ENCODE measurements around the gene GPHN. TPM values are rescaled to one million over a fixed set of nuclear protein-coding genes. Genes with fewer than 3 reads are reported as not detected.
A peak's percentile ranks its signal among the peaks of the same experiment; 100 is the strongest.
"Not testable (repeated sequence)": the region's sequence is repeated elsewhere in the genome, so short reads cannot be mapped to it uniquely, and the experiment has no call there.

The GPHN gene
- total RNA-seq, 1 donor from 2014 or later = 10.8 TPM

DNA sequence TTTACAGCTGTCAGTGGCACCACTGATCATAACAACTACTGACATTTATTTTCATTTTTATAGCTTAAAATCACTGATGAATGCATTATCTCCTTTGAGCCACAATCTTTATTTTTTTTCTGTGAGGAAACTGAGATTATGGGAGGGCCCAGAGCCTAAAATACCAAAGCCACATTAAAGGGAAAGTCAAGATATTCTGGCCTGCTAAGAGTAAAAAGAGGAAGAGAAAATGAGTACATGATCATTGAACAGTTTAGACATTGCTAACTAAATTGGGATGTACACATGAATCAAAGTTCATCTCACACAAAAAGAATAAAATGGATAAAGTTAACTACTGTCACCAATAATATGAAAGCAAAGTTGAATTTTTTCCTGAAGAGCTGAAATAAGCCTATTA, 510.8 kb downstream of the GPHN start:
- DNase-seq (ENCODE audit: low read depth in 2 of 2) = no peak

DNA sequence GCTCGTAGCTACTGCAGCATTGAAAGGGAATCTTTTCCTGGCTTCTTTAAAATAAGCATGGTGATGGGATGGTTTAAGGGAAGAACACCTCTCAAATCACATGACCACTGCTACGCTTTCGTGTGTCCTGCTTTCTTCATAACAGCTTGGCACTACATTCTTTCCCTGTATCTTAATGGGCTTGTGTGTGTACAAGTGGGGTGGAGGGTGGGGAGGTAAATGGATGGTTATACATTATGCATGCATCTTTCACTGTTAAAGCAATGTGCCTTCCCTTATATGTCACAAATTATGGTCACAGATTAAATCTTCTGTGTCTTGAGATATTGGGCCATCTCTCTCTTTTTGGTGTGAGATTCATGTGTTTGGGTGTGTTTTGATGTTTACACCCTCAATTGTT, 511.8 kb downstream of the GPHN start:
- DNase-seq (ENCODE audit: low read depth in 2 of 2) = no peak

DNA sequence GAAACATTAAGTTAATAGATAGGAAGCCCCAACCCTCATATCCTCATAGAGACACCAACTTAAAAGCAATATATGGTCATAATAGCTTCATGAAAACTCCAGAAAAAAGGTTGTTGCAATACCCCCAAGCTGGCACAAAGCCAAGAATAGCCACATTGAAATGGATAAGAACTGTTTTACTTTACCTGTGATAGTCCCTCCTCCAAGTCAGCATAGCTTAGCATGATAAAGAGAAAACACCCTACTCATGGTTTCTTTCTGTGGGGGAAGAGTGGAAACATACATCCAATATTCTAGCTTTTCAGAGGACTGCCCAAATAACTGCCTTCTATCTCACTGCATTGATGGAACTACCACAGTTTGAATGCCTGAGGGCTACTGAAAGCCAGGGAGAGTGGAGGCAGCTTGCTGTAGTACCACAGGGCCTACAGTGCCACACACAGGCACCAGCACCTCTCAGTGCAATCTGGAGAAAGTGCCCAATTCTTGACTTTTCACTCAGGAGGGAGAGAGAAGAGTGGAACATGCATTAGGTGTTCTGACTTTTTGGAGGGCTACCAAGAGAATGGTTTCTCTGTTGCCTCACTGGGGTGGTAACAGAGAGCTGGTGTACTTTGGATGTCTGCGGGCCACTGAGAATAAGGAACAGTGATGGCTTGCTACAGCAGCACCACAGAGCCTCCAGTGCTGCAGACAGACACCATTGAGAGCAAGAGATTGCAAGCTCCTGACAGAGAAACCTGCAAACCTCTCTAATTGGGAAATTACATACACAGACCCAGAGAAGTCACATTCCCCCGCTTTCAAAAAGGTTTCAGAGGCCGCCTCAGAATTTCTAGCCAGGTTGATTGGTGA, 524.2 kb downstream of the GPHN start:
- no peak for DNase-seq (ENCODE audit: low read depth in 2 of 2)

DNA sequence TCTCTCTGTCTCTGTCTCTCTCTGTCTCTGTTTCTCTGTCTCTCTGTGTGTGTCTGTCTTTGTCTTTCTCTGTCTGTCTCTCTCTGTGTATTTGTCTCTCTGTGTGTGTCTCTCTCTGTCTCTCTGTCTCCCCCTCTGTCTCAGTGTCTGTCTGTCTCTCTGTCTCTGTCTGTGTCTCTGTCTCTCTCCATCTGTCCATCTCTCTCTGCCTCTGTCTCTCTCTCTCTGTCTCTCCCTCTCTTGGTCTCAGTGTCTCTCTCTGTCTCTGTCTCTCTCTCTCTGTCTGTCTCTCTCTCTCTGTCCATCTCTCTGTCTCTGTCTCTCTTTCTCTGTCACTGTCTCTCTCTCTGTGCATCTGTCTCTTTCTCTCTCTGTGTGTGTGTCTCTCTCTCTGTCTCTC, 537.5 kb downstream of the GPHN start:
- no peak for DNase-seq (ENCODE audit: low read depth in 2 of 2)

DNA sequence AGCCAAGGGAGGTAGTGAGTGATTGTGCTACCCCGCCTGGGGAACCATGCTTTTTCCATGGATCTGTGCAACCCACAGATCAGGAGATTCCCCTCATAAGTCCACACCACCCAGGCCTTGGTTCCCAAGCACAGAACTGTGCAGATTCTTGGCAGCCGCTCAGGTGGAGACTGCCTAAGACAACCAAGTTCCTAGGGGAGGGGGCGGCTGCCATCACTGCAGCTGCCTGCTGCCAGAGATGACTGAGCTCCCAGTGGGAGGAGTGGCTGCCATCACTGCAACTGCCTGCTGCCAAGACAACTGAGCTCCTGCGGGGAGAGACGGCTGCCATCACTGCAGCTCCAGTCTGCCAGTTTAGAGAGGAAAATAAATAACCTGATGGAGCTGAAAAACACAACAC, 542.9 kb downstream of the GPHN start:
- no peak for DNase-seq (ENCODE audit: low read depth in 2 of 2)

DNA sequence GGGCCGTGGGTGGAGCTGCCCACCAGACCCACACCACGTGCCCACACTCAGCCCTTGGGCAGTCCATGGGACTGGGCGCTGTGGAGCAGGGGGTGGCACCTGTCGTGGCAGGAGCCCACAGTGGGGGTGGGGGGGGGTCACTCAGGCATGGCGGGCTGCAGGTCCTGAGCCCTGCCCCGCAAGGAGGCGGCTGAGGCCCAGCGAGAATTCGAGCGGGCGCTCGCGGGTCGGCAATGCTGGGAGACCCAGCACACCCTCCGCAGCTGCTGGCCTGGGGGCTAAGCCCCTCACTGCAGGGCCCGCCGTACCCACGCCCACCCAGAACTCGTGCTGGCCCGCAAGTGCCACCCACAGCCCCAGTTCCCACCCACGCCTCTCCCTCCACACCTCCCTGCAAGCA, 548.7 kb downstream of the GPHN start:
- DNase-seq (ENCODE audit: low read depth in 2 of 2) = no peak

DNA sequence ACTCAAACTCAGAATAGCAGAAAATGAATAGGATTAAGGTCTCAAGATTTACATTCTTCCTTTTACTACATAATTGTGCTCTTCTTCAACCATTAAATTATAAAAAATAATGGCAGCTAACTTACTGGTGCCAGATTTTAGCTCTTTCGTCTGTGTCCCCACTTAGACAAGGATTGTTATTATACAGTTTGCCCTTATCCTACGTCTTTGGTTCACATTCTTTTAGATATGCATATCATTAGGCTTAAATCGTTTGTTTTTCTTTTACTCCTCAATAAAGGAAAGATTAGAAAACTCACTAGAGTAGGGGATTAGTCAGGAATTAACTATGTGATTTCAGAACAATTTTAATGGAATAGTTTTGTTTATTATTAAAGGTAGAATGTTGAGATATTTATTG, 551.6 kb downstream of the GPHN start:
- no peak for DNase-seq (ENCODE audit: low read depth in 2 of 2)

DNA sequence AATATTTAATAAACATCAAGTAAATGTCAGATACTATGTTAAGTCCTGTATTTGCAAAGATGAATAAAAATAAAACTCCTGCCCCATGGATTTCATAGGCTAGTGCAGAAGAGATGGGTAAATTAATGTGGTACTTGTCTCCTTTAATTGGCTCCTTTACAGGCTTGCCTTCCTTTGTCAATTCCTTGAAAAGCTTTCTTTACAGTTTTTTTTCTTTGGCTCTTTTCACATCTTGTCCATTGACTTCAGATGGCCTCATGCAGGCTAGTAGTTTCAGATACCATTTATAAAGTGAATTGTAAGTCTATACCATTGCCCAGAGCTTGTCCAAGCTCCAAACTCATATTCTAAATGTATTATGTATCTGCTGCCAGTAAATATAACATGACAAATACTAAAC, 552.6 kb downstream of the GPHN start:
- no peak for DNase-seq (ENCODE audit: low read depth in 2 of 2)

DNA sequence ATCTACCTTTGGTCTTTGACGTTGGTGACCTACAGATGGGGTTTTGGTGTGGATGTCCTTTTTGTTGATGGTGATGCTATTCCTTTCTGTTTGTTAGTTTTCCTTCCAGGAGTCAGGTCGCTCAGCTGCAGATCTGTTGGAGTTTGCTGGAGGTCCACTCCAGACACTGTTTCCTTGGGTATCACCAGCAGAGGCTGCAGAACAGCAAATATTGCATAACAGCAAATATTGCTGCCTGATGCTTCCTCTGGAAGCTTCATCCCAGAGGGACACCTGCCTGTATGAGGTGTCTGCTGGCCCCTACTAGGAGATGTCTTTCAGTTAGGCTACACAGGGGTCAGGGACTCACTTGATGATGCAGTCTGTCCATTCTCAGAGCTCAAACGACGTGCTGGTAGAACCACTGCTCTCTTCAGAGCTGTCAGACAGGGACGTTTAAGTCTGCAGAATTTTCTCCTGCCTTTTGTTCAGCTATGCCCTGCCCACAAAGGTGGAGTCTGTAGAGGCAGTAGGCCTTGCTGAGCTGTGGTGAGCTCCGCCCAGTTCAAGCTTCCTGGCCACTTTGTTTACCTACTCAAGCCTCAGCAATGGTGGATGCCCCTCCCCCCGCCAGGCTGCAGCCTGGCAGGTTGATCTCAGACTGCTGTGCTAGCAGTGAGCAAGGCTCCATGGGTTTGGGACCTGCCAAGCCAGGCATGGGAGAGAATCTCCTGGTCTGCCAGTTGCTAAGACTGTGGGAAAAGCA, 559.3 kb downstream of the GPHN start:
- not testable (repeated sequence) for DNase-seq (ENCODE audit: low read depth in 2 of 2)

DNA sequence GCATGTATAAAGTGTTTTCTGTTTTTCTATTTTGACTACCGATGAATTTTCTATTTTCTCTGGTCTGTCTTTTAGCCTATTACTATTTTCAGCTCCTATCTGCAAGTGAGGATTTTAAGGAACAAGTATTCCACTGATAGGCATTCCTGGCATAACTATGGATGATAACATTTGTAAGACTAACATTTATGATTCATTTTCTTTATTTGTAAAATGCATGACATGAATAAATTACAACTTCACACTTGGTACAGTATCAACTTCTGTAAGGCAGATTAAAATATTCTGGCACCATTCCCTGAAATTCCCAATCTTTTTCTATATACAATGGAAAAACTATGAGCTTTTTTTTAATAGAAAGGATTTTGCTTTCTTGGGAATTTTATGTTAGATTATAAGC, 560.3 kb downstream of the GPHN start:
- DNase-seq (ENCODE audit: low read depth in 2 of 2) = no peak

DNA sequence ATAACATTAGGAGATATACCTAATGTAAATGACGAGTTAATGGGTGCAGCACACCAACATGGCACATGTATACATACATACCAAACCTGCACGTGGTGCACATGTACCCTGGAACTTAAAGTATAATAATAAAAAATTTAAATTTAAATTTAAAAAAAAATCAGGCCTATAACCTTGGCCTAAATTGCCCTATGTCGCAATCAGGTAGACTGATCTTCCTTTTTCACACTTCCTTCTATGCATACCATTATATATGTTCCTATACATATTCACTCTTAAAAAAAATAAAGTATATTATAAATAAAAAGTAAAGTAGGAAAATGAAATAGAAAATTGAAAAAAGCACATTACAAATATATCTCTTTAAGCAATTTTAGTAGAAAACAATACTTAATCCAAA, 563.6 kb downstream of the GPHN start:
- no peak for DNase-seq (ENCODE audit: low read depth in 2 of 2)

DNA sequence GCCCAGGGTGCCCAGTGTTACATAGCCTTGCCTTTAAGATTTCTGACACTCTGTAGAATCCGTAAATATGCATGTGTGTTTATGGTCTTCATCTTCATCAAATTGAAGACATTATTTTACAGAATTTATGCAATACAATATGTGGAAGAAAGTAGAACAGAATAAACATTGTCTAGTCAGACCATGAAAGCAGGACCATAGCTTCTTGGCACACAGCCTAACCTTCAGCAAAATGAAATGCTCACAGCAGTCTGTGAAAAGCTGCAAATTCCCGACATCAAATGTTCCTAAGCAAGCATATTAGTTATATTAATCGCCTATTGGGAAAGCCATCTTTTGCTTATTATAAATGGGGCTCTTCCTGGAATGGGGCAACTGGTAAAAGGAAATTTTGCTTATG, 570.0 kb downstream of the GPHN start:
- no peak for DNase-seq (ENCODE audit: low read depth in 2 of 2)

DNA sequence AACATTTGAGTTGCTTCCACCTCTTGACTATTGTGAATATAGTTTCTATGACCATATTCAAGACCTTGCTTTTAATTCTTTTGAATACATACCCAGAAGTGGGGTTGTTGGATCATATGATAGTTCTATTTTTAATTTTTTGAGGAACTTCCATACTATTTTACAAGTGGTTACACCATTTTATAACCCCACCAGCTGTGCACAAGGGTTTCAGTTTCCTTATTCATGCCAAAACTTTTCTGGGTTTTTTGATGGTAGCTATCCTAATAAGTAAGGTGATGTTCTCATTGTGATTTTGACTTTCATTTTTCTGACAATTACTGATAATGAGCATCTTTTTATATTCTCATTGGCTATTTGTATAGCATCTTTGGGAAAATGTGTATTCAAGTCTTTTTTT, 571.9 kb downstream of the GPHN start:
- DNase-seq (ENCODE audit: low read depth in 2 of 2) = no peak

DNA sequence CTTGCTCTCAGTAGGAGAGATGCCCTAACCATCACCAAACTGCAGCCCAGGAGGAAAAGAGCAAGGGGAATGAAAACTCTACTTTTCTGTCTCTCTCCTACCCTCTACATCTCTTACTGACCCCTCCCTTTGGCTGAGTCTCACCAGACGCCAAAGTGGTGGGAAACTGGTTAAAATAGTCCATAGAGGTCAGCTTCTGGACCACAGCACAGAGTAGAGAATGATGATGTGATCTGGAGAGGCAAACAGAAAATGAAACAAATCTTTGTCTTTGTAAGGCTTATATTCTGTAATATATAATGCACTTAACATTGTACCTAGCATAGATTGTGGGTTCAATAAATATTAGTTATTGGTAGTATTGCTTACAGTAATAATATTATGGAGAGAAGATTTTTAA, 600.3 kb downstream of the GPHN start:
- no peak for DNase-seq (ENCODE audit: low read depth in 2 of 2)

DNA sequence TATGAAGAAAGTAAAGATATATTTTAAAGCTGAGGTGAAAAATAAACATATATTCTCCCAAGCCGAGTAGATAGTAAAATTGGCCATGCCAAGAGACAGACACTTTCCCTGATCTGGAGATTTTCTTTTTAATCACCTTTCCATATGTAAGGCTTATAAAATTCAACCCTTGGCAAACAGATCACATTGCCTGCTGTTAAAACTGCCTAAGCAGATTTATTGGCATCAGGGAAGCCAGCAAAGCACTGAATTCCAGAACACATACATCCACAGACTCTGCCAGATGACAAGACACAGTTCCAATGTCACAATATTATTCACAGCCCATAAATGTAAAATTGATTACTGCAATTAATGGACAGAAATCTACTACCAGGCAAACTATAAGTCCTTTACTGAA, 603.1 kb downstream of the GPHN start:
- DNase-seq (ENCODE audit: low read depth in 2 of 2) = no peak

DNA sequence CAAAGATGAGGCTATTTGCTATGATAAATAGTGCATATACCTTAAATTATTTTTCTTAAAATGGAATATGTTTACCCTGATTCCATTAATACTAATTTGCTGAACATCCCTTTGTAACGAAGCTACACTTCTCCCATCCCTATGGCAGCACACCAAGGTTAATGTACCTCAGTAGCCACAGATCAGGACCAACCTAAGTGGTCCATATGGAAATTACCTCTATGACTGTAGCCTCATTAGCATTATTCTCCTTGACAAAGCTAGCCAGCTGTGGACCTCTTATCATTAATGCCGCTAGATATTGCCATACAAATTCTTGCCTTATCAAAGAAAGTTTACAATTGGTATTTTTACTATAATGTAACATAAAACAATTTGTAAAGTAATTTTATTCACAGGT, 604.4 kb downstream of the GPHN start:
- no peak for DNase-seq (ENCODE audit: low read depth in 2 of 2)

DNA sequence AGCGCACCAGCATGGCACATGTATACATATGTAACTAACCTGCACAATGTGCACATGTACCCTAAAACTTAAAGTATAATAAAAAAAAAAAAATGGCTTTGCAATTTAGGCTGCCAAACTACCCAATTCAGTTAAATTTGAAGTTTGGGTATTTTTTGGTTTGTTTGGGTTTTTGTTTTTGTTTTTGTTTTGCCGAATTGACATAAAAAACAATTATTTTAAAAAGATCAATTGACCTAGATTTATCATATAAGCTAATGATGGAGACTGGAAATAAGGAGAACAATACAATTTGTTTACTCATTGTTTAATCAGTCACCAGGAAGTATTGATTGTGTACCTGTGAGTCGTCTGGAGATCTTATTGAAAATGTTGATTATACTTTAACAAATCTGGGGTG, 619.2 kb downstream of the GPHN start:
- no peak for DNase-seq (ENCODE audit: low read depth in 2 of 2)

DNA sequence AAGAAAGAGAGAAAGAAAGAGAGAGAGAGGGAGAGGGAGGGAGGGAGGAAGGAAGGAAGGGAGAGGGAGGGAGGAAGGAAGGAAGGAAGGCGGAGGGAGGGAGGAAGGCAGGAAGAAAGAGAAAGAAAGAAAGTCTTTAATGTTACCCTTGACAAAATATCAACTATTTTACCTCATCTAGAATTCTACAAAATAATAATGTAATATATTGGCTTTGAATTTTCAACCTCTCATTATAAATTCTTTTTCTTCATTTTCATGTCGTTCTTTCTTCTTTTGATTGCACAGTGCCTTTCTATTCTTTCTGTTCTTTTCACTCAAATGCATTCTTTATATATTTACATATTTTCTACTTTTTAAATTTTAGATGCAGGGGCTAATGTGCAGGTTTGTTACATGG, 621.8 kb downstream of the GPHN start:
- DNase-seq (ENCODE audit: low read depth in 2 of 2) = no peak

DNA sequence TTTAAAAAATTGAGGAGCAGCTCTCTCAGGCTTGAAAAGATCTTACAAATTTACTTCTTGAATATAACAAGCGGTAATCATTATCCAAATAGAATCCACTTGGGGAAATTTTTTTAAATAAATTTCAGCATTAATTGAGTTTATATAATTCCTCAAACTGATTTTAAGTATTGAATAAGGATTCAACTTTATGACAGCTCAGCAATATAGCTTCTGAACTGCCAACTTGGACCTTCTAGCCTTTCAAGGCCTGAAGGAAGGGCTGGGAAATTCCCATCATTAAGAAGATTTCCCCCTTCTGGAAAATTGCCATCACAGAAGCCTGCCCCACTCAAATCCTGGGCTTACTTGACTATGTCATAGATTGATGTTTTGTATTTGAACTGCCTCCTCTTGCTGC, 623.7 kb downstream of the GPHN start:
- no peak for DNase-seq (ENCODE audit: low read depth in 2 of 2)

DNA sequence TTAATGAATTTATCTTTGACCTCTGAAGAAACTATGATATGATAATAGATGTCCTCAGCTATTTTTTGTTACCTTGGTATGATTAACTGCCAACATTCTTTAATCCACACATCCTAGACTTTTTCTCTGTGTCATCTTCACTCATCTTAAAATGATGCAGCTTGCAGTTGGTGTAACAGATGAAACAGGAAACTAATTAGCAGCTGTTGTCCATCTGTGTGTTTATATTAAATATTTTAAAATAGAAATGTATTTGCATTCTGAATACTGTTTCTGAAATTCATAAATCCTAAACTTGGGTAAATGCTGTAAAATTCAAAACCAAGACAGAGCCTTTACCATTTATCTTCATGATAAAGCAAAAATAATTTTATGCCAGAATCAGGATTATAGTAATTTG, 625.2 kb downstream of the GPHN start:
- DNase-seq (ENCODE audit: low read depth in 2 of 2) = no peak

DNA sequence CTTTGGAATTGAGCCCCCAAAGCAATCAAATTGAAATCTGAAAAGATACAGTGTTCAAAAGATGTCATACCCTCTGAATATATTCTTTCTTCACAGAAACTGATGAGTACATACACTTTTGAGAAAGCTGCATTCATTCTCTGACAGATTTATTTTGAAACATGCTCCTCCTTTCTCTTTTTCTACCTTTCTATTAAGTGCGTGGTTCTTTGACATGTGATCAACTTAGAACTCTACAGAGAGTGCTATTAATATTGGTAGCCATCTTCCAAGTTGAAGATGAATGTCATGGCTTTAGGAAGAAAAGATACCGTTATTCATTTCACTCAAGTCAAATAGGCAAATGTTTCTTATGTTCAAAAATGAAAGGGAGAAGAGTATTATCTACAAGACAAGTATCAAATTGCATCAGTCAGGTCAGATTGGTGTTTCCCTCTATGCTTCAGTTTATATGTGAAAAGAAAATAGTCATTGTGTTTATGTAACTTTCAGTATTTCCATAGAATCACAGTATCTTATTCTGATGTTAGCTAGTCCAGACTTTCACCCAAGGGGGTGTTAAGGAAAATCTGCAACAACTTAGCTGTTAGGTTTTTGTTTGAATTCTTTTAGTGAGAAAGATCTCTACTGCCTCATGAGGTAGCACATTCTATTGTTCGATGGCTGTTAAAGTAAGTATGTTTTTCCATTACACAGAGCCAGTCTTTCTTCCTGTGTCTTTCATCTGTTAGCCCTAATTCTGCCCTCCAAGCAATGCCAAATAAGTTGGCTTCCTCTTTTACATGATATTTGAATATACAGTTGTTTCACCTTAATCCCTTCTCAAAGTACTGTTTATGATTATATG, 625.9 kb downstream of the GPHN start:
- peak; percentile 47 to 58 for DNase-seq (ENCODE audit: low read depth in 2 of 2)

DNA sequence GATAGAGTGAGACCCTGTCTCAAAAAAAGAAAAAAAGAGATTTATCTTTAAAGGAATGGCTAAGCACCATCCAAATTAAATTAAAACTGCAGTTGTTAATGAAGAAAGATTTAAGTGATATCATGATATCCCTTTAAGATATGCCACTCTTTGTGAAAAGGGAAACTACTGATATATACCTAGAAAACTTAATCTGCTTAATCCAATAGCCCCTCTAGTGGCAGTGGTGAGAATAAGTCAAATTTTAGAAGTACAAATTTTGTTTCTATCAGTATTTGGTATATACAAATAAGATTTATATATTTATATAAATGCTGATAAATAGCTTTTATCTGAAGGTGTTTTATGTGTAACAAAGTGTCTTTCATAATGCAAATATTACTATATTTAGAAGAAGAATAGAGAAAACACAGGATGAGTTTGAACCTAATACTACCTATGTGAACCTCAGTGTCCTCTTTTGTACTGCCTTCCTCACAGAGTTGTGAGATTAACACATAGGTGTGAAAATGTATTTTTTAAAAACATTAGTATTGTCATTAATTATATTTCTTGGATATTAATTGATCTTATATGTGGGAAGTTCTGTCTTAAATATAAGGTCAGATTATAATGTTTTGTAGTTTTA, 629.9 kb downstream of the GPHN start:
- peak in 1 of 2 donors; percentile 5 for DNase-seq (ENCODE audit: low read depth in 2 of 2)
